Osteocyte (in vitro differentiated cells): ENCODE results near the gene TMEM185B. TPM values are rescaled to one million over a fixed set of nuclear protein-coding genes. Genes with fewer than 3 reads are reported as not detected.
"Not testable (repeated sequence)": the region's sequence is repeated elsewhere in the genome, so short reads cannot be mapped to it uniquely, and the experiment has no call there.

ENCODE experiments used
- DNase-seq: peaks from one replicate; pipeline ENCODE4 v3.0.0; 2021; ENCODE audit warnings: mixed read lengths; ENCODE audit not compliant: unreplicated experiment; ENCODE audit errors: extremely low spot score
- H3K27ac Mint-ChIP-seq: one replicate; pipeline ENCODE4 v1.8.0; 2021; ENCODE audit warnings: mild to moderate bottlenecking, mixed read lengths; ENCODE audit not compliant: unreplicated experiment
- H3K27me3 Mint-ChIP-seq: one replicate; pipeline ENCODE4 v1.8.0; 2021; ENCODE audit warnings: mixed read lengths; ENCODE audit not compliant: unreplicated experiment
- H3K36me3 Mint-ChIP-seq: one replicate; pipeline ENCODE4 v1.8.0; 2021; ENCODE audit warnings: mixed read lengths; ENCODE audit not compliant: unreplicated experiment
- H3K4me1 Mint-ChIP-seq: one replicate; pipeline ENCODE4 v1.8.0; 2021; ENCODE audit warnings: mixed read lengths; ENCODE audit not compliant: unreplicated experiment
- H3K4me3 Mint-ChIP-seq: one replicate; pipeline ENCODE4 v1.8.0; 2021; ENCODE audit warnings: mild to moderate bottlenecking, moderate library complexity, mixed read lengths; ENCODE audit not compliant: unreplicated experiment
- H3K9me3 Mint-ChIP-seq: one replicate; pipeline ENCODE4 v1.8.0; 2021; ENCODE audit warnings: mixed read lengths; ENCODE audit not compliant: unreplicated experiment
- CTCF ChIP-seq: fragments of 200-600 bp; sonication (generic); IDR thresholded peaks from 2 replicates; pipeline ENCODE4 v1.5.0; 2021; ENCODE audit warnings: antibody characterized with exemption, mild to moderate bottlenecking, moderate library complexity
- total RNA-seq: library from RNA; stranded (reverse); gene quantifications from 2 replicates; pipeline ENCODE4 v1.2.1, GENCODE V29; 2021

Gene TMEM185B
- total RNA-seq, 1 donor from 2014 or later = 35.9 TPM

- H3K27ac Mint-ChIP-seq = no peak overlapping the region
- no peaks in the 10 kb centered on the region for H3K4me1 Mint-ChIP-seq
- no peak for TF ChIP-seq CTCF
- H3K36me3 Mint-ChIP-seq = no peaks in the 10 kb centered on the region
- peaks cover 4% of the 10 kb centered on the region for H3K9me3 Mint-ChIP-seq
- peak; percentile 73 for DNase-seq
- H3K27me3 Mint-ChIP-seq = no peaks in the 10 kb centered on the region
- no peak overlapping the region for H3K4me3 Mint-ChIP-seq
These were observed 19.2 kb downstream of the TMEM185B start for GRCh38 chr2:120204022-120204405.

GRCh38 chr2:120203251-120204021 is 19.8 kb downstream of the TMEM185B start:
- no peak for TF ChIP-seq CTCF
- Mint-ChIP-seq H3K27me3 (no peaks in the 10 kb centered on the region), H3K9me3 (peaks cover 10% of the 10 kb centered on the region), H3K27ac (no peak overlapping the region), H3K4me1 (no peaks in the 10 kb centered on the region), H3K36me3 (no peaks in the 10 kb centered on the region), H3K4me3 (no peak overlapping the region)
- DNase-seq = peak; percentile 74

GRCh38 chr2:120199817-120200459 is 23.3 kb downstream of the TMEM185B start:
- not testable (repeated sequence) for H3K27ac Mint-ChIP-seq, DNase-seq, H3K27me3 Mint-ChIP-seq, H3K36me3 Mint-ChIP-seq, H3K4me3 Mint-ChIP-seq, H3K4me1 Mint-ChIP-seq
- peaks cover 15% of the 10 kb centered on the region for H3K9me3 Mint-ChIP-seq

GRCh38 chr2:120195553-120195952 is 27.6 kb downstream of the TMEM185B start:
- no peak for TF ChIP-seq CTCF
- Mint-ChIP-seq H3K4me3 (no peak overlapping the region), H3K27me3 (peaks cover 5% of the 10 kb centered on the region), H3K36me3 (peaks cover 5% of the 10 kb centered on the region), H3K4me1 (peaks cover 9% of the 10 kb centered on the region), H3K27ac (no peak overlapping the region), H3K9me3 (peaks cover 27% of the 10 kb centered on the region)
- no peak for DNase-seq

- H3K27me3 Mint-ChIP-seq = peaks cover 11% of the 10 kb centered on the region
- no peak overlapping the region for H3K27ac Mint-ChIP-seq
- peaks cover 9% of the 10 kb centered on the region for H3K4me1 Mint-ChIP-seq
- peaks cover 12% of the 10 kb centered on the region for H3K9me3 Mint-ChIP-seq
- DNase-seq = no peak
- peaks cover 5% of the 10 kb centered on the region for H3K36me3 Mint-ChIP-seq
- no peak overlapping the region for H3K4me3 Mint-ChIP-seq
- TF ChIP-seq CTCF = no peak
These were observed 30.9 kb downstream of the TMEM185B start for GRCh38 chr2:120192280-120192679.
